MM.1S (cell line): ENCODE measurements around the gene DUOXA1.

Experiments used
- DNase-seq: peaks from one replicate; pipeline ENCODE4 v3.0.0-alpha.2; 2015
- H2AFZ ChIP-seq: fragments of 300-600 bp; sonication (generic); 2 replicates; pipeline ENCODE4 v1.6.0; 2016; ENCODE audit warnings: antibody characterized with exemption, low read length
- H3F3A ChIP-seq: fragments of 300-600 bp; sonication (generic); 2 replicates; pipeline ENCODE4 v1.6.1; 2016; ENCODE audit warnings: mild to moderate bottlenecking, antibody characterized with exemption, low read length, moderate library complexity, mixed read lengths; ENCODE audit not compliant: insufficient read depth
- H3K27ac ChIP-seq: fragments of 300-600 bp; sonication (generic); 2 replicates; pipeline ENCODE4 v1.5.1; 2016; ENCODE audit warnings: mild to moderate bottlenecking, low read length
- H3K27me3 ChIP-seq: fragments of 300-600 bp; sonication (generic); replicated peaks from 2 replicates; pipeline ENCODE4 v1.6.0; 2016; ENCODE audit warnings: low read length; ENCODE audit not compliant: insufficient read depth
- H3K36me3 ChIP-seq: fragments of 300-600 bp; sonication (generic); replicated peaks from 2 replicates; pipeline ENCODE4 v1.6.1; 2016; ENCODE audit warnings: mild to moderate bottlenecking, low read length, mixed read lengths; ENCODE audit not compliant: insufficient read depth
- H3K4me1 ChIP-seq: fragments of 300-600 bp; sonication (generic); 2 replicates; pipeline ENCODE4 v1.6.1; 2016; ENCODE audit warnings: low read length, mixed read lengths
- H3K4me2 ChIP-seq: fragments of 300-600 bp; sonication (generic); 2 replicates; pipeline ENCODE4 v1.6.0; 2016; ENCODE audit warnings: low read depth, low read length
- H3K4me3 ChIP-seq: fragments of 300-600 bp; sonication (generic); 2 replicates; pipeline ENCODE4 v1.5.1; 2016; ENCODE audit warnings: low read length, mixed read lengths
- H3K79me2 ChIP-seq: fragments of 300-600 bp; sonication (generic); 2 replicates; pipeline ENCODE4 v1.6.1; 2016; ENCODE audit warnings: mixed run types, low read length, mixed read lengths
- H3K9ac ChIP-seq: fragments of 300-600 bp; sonication (generic); 2 replicates; pipeline ENCODE4 v1.6.1; 2016; ENCODE audit warnings: low read length, mixed read lengths
- H3K9me2 ChIP-seq: fragments of 300-600 bp; sonication (generic); replicated peaks from 2 replicates; pipeline ENCODE4 v1.6.1; 2016; ENCODE audit warnings: mild to moderate bottlenecking, low read length, mixed read lengths; ENCODE audit not compliant: insufficient read depth
- H3K9me3 ChIP-seq: fragments of 300-600 bp; sonication (generic); replicated peaks from 2 replicates; pipeline ENCODE4 v1.6.1; 2016; ENCODE audit warnings: mild to moderate bottlenecking, low read length, mixed read lengths; ENCODE audit not compliant: insufficient read depth
- H4K20me1 ChIP-seq: fragments of 300-600 bp; sonication (generic); 2 replicates; pipeline ENCODE4 v1.6.1; 2016; ENCODE audit warnings: mild to moderate bottlenecking, low read length, moderate library complexity, mixed read lengths; ENCODE audit not compliant: insufficient read depth
- EZH2 ChIP-seq: fragments of 300-600 bp; sonication (generic); optimal IDR thresholded peaks from 2 replicates; pipeline ENCODE3; 2017; ENCODE audit warnings: low read depth, mild to moderate bottlenecking, antibody characterized with exemption, low read length, mixed read lengths
- EZH2phosphoT487 ChIP-seq: fragments of 300-600 bp; sonication (generic); IDR thresholded peaks from 2 replicates; pipeline ENCODE4 v1.6.1; 2018; ENCODE audit warnings: antibody characterized with exemption, low read length
- TF ChIP-seq, protein P1 (sequence below): fragments of 300-600 bp; sonication (generic); IDR thresholded peaks from 2 replicates; pipeline ENCODE4 v1.5.1; 2016; ENCODE audit warnings: antibody characterized with exemption, low read length, mixed read lengths

DUOXA1 gene

DNA sequence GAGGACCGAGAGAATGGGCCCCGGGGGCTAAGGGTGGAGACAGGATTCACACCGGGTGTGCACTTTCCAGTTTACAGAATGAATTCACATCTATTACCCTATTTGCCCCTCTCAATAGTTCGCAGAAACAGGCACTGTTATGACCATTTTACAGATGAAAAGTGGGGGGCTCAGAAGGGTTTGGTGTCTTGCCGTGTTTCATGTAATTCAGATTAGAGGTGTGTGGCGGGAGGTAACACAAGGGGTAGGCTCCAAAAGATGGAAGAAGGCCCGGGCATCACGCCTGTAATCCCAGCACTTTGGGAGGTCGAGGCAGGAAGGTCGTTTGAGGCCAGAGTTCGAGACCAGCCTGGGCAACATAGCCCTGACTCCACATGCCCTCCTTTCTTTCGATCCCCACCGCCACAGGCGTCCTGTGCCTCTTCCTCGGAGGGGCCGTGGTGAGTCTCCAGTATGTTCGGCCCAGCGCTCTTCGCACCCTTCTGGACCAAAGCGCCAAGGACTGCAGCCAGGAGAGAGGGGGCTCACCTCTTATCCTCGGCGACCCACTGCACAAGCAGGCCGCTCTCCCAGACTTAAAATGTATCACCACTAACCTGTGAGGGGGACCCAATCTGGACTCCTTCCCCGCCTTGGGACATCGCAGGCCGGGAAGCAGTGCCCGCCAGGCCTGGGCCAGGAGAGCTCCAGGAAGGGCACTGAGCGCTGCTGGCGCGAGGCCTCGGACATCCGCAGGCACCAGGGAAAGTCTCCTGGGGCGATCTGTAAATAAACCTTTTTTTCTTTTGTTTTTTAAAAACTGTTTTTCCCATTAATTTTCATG is 12.2 kb downstream of the DUOXA1 start:
- peaks cover 52% of the 10 kb centered on the region for H3K27me3 ChIP-seq
- peak overlapping the region; percentile 33 for H2AFZ ChIP-seq
- H3K9me3 ChIP-seq: no peaks in the 10 kb centered on the region
- H3K4me3 ChIP-seq: 0 out of 2 replicates have a peak overlapping the region, but pooled peaks have one; percentile 8
- H3K27ac ChIP-seq: no peak overlapping the region
- no peaks in the 10 kb centered on the region for H3K36me3 ChIP-seq
- no peaks in the 10 kb centered on the region for H3K4me1 ChIP-seq
- H3K9me2 ChIP-seq: no peaks in the 10 kb centered on the region
- no peaks in the 10 kb centered on the region for H3F3A ChIP-seq
- no peaks in the 10 kb centered on the region for H4K20me1 ChIP-seq
- peak overlapping the region; percentile 45; the same call in 1 of the 2 replicates for H3K4me2 ChIP-seq
- no peak for DNase-seq
- H3K9ac ChIP-seq: no peak overlapping the region
- no peaks in the 10 kb centered on the region for H3K79me2 ChIP-seq
- TF ChIP-seq EZH2phosphoT487 (no peak), EZH2 (no peak)
- TF ChIP-seq, protein P1, sequence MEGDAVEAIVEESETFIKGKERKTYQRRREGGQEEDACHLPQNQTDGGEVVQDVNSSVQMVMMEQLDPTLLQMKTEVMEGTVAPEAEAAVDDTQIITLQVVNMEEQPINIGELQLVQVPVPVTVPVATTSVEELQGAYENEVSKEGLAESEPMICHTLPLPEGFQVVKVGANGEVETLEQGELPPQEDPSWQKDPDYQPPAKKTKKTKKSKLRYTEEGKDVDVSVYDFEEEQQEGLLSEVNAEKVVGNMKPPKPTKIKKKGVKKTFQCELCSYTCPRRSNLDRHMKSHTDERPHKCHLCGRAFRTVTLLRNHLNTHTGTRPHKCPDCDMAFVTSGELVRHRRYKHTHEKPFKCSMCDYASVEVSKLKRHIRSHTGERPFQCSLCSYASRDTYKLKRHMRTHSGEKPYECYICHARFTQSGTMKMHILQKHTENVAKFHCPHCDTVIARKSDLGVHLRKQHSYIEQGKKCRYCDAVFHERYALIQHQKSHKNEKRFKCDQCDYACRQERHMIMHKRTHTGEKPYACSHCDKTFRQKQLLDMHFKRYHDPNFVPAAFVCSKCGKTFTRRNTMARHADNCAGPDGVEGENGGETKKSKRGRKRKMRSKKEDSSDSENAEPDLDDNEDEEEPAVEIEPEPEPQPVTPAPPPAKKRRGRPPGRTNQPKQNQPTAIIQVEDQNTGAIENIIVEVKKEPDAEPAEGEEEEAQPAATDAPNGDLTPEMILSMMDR: no peak

DNA sequence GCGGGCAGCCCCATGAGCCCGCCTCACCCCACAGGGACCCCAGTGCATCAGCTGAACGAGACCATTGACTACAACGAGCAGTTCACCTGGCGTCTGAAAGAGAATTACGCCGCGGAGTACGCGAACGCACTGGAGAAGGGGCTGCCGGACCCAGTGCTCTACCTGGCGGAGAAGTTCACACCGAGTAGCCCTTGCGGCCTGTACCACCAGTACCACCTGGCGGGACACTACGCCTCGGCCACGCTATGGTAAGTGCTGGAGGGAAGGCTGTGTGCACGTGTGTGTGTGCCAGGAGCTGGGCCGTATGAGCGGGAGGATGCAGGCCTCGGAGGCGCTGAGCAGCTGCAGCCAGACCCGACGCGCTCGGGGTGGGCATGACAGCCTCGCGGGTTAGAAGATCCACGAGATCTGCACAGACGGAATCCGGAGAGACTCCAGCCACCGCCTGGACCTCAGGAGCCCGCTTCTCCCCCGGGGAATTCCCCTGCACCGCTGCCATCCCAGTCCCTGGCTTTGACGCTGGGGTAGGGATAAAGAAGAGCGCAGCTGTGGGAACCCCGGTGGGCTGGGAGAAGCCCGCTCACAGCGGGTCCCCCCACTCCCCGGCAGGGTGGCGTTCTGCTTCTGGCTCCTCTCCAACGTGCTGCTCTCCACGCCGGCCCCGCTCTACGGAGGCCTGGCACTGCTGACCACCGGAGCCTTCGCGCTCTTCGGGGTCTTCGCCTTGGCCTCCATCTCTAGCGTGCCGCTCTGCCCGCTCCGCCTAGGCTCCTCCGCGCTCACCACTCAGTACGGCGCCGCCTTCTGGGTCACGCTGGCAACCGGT is 13.0 kb downstream of the DUOXA1 start:
- no peak overlapping the region for H2AFZ ChIP-seq
- TF ChIP-seq EZH2phosphoT487: no peak

DNA sequence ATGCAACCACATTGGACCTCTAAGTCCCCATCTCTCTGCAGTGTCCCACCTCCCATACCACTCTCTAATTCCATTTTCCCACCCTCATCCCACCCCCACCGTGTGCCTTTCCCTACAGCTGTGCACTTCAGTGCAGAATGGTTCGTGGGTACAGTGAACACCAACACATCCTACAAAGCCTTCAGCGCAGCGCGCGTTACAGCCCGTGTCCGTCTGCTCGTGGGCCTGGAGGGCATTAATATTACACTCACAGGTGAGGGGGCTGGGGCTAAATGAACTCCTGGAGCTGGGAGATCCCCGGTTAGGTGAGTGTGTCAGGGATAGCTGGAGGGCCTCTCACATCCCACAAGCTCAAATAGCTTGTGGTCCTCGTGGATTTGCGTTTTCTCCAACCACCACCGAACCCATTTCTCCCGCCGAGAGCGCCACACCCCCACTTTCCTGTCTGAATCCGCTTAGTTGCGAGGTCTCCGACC is 13.6 kb downstream of the DUOXA1 start:
- no peaks in the 10 kb centered on the region for H4K20me1 ChIP-seq
- no peaks in the 10 kb centered on the region for H3K9me3 ChIP-seq
- no peak overlapping the region for H3K27ac ChIP-seq
- no peaks in the 10 kb centered on the region for H3F3A ChIP-seq
- no peaks in the 10 kb centered on the region for H3K36me3 ChIP-seq
- no peaks in the 10 kb centered on the region for H3K9me2 ChIP-seq
- no peaks in the 10 kb centered on the region for H3K79me2 ChIP-seq
- DNase-seq: no peak
- H3K9ac ChIP-seq: no peak overlapping the region
- peaks cover 61% of the 10 kb centered on the region for H3K27me3 ChIP-seq
- no peak overlapping the region for H3K4me2 ChIP-seq
- no peaks in the 10 kb centered on the region for H3K4me1 ChIP-seq
- H3K4me3 ChIP-seq: no peak overlapping the region
- no peak overlapping the region for H2AFZ ChIP-seq
- TF ChIP-seq EZH2: no peak
- TF ChIP-seq, protein P1: no peak

More for the DNA sequence above, 13.0 kb downstream of the DUOXA1 start:
- H3K9me3 ChIP-seq: no peaks in the 10 kb centered on the region
- no peaks in the 10 kb centered on the region for H4K20me1 ChIP-seq
- H3K4me1 ChIP-seq: no peaks in the 10 kb centered on the region
- no peak overlapping the region for H3K4me3 ChIP-seq
- no peaks in the 10 kb centered on the region for H3K36me3 ChIP-seq
- no peaks in the 10 kb centered on the region for H3F3A ChIP-seq
- no peak for DNase-seq
- no peaks in the 10 kb centered on the region for H3K79me2 ChIP-seq
- no peak overlapping the region for H3K27ac ChIP-seq
- H3K27me3 ChIP-seq: peaks cover 60% of the 10 kb centered on the region
- H3K9ac ChIP-seq: no peak overlapping the region
- no peaks in the 10 kb centered on the region for H3K9me2 ChIP-seq
- H3K4me2 ChIP-seq: no peak overlapping the region
